ENCODE data around the gene DNMT3A.

DNMT3A gene

GRCh38 chr2:25383806-25384205 is 42.1 kb upstream of the DNMT3A start:
- H3K4me3 ChIP-seq (replicated peaks in 1 of 2; ENCODE audit: low read depth in 2 of 2, low read length in 2 of 2): no peak overlapping the region
- TF ChIP-seq CTCF (IDR thresholded peaks at IDR 0.05; ENCODE audit: low read depth, low read length): no peak
- no peak for DNase-seq (ENCODE audit: low read depth in 2 of 2)

GRCh38 chr2:25381502-25381901 is 39.8 kb upstream of the DNMT3A start:
- H3K4me3 ChIP-seq (replicated peaks in 1 of 2; ENCODE audit: low read depth in 2 of 2, low read length in 2 of 2): no peak overlapping the region
- TF ChIP-seq CTCF (IDR thresholded peaks at IDR 0.05; ENCODE audit: low read depth, low read length): no peak
- DNase-seq (ENCODE audit: low read depth in 2 of 2): no peak

GRCh38 chr2:25380586-25381375 is 39.1 kb upstream of the DNMT3A start:
- no peak for TF ChIP-seq CTCF (IDR thresholded peaks at IDR 0.05; ENCODE audit: low read depth, low read length)
- no peak overlapping the region for H3K4me3 ChIP-seq (replicated peaks in 1 of 2; ENCODE audit: low read depth in 2 of 2, low read length in 2 of 2)
- no peak for DNase-seq (ENCODE audit: low read depth in 2 of 2)

- no peak for TF ChIP-seq CTCF (IDR thresholded peaks at IDR 0.05; ENCODE audit: low read depth, low read length)
- H3K4me3 ChIP-seq (replicated peaks in 1 of 2; ENCODE audit: low read depth in 2 of 2, low read length in 2 of 2): no peak overlapping the region
- no peak for DNase-seq (ENCODE audit: low read depth in 2 of 2)
Measured at GRCh38 chr2:25380023-25380422, 38.3 kb upstream of the DNMT3A start.

- H3K4me3 ChIP-seq (replicated peaks in 1 of 2; ENCODE audit: low read depth in 2 of 2, low read length in 2 of 2): no peak overlapping the region
- no peak for TF ChIP-seq CTCF (IDR thresholded peaks at IDR 0.05; ENCODE audit: low read depth, low read length)
- DNase-seq (ENCODE audit: low read depth in 2 of 2): no peak
Measured at GRCh38 chr2:25379535-25379934, 37.8 kb upstream of the DNMT3A start.

- TF ChIP-seq CTCF (IDR thresholded peaks at IDR 0.05; ENCODE audit: low read depth, low read length): no peak
- no peak overlapping the region for H3K4me3 ChIP-seq (replicated peaks in 1 of 2; ENCODE audit: low read depth in 2 of 2, low read length in 2 of 2)
- peak in 1 of 2 donors; percentile 3 for DNase-seq (ENCODE audit: low read depth in 2 of 2)
Measured at GRCh38 chr2:25378731-25379490, 37.2 kb upstream of the DNMT3A start.
